ENCODE results near the gene CERS1. TPM values are rescaled to one million over a fixed set of nuclear protein-coding genes. Genes with fewer than 3 reads are reported as not detected.

Gene CERS1
- total RNA-seq, 1 donor: 0.36 TPM

DNA sequence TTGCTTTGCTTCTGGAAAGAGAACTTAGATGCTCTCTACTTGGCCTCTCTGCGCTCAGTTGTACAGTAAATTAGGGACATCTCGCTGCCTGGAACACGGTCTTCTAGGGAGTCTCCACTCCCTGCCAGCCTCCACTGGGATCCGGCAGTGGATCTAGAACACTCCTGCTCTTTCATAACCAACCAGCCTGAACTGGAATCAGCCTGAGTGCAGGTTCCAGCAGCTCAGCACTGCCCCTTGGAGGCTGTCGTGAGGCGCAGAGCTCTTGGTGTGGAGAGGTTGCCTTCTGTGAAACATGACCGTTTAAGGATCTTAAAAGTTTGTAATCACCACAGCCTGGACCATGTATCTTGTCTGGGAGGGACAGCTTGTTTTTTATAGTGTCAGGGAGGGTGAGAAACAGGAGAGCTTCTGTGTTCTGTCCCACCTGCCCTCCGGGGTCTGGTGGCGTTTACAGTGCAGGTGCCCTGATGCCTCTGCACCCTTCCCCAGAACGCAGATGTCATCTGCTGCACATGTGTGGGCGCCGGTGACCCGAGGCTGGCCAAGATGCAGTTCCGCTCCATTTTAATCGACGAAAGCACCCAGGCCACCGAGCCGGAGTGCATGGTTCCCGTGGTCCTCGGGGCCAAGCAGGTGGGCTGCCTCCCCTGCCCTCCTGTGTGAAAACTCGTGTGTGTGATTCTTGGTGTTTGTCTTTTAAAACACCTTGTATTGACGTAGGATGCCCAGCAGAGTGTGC is 39.4 kb downstream of the CERS1 start:
- no peak overlapping the region for H3K27ac ChIP-seq (ENCODE audit: low read depth, low read length)
- peaks cover 53% of the 10 kb centered on the region for H4K20me1 ChIP-seq (ENCODE audit: insufficient read depth, low read length)
- no peak overlapping the region for H3K4me3 ChIP-seq (ENCODE audit: insufficient read depth, low read length)
- peak; percentile 99 for DNase-seq (ENCODE audit: insufficient read length, low spot score, missing footprints)
- peaks cover 69% of the 10 kb centered on the region for H3K79me2 ChIP-seq (ENCODE audit: insufficient read depth, low read length)
- H3K4me1 ChIP-seq (ENCODE audit: insufficient read depth, low read length): no peaks in the 10 kb centered on the region
- no peak overlapping the region for H3K4me2 ChIP-seq (ENCODE audit: insufficient read depth, low read length)
- H3K9me3 ChIP-seq (ENCODE audit: low read depth, low read length): no peaks in the 10 kb centered on the region
- TF ChIP-seq, protein P1, sequence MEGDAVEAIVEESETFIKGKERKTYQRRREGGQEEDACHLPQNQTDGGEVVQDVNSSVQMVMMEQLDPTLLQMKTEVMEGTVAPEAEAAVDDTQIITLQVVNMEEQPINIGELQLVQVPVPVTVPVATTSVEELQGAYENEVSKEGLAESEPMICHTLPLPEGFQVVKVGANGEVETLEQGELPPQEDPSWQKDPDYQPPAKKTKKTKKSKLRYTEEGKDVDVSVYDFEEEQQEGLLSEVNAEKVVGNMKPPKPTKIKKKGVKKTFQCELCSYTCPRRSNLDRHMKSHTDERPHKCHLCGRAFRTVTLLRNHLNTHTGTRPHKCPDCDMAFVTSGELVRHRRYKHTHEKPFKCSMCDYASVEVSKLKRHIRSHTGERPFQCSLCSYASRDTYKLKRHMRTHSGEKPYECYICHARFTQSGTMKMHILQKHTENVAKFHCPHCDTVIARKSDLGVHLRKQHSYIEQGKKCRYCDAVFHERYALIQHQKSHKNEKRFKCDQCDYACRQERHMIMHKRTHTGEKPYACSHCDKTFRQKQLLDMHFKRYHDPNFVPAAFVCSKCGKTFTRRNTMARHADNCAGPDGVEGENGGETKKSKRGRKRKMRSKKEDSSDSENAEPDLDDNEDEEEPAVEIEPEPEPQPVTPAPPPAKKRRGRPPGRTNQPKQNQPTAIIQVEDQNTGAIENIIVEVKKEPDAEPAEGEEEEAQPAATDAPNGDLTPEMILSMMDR (IDR thresholded peaks at IDR 0.05; ENCODE audit: extremely low read depth, low read depth, low read length): peak; percentile 49
- H3K27me3 ChIP-seq (ENCODE audit: insufficient read depth, low read length): no peaks in the 10 kb centered on the region
- H2AFZ ChIP-seq (ENCODE audit: low read length): no peak overlapping the region
- peaks cover 97% of the 10 kb centered on the region for H3K36me3 ChIP-seq (ENCODE audit: insufficient read depth, low read length)

DNA sequence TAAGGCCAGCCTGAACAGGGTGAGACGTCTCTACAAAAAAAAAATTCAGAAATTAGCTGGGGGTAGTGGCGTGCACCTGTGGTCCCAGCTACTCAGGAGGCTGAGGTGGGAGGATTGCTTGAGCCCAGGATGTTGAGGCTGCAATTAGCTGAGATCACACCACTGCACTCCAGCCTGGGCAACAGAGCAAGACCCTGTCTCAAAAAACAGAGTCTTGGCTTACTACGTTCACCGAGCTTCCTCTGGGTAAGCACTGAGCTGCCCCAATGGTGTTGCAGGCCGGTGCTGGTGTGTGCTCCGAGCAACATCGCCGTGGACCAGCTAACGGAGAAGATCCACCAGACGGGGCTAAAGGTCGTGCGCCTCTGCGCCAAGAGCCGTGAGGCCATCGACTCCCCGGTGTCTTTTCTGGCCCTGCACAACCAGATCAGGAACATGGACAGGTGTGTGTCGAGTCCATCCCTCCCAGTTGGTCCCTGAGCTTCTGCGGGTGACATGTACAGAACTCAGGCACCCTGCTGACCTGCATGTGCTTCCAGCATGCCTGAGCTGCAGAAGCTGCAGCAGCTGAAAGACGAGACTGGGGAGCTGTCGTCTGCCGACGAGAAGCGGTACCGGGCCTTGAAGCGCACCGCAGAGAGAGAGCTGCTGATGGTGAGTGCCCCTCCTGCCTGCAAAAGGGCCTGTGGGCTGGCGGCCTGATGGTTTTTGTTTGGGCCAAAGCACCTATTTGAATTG is 40.1 kb downstream of the CERS1 start:
- H3K9me3 ChIP-seq (ENCODE audit: low read depth, low read length): no peaks in the 10 kb centered on the region
- H3K4me3 ChIP-seq (ENCODE audit: insufficient read depth, low read length): no peak overlapping the region
- TF ChIP-seq, protein P1 (IDR thresholded peaks at IDR 0.05; ENCODE audit: extremely low read depth, low read depth, low read length): no peak
- no peaks in the 10 kb centered on the region for H3K27me3 ChIP-seq (ENCODE audit: insufficient read depth, low read length)
- no peaks in the 10 kb centered on the region for H3K4me1 ChIP-seq (ENCODE audit: insufficient read depth, low read length)
- DNase-seq (ENCODE audit: insufficient read length, low spot score, missing footprints): no peak
- peaks cover 97% of the 10 kb centered on the region for H3K36me3 ChIP-seq (ENCODE audit: insufficient read depth, low read length)
- no peak overlapping the region for H3K27ac ChIP-seq (ENCODE audit: low read depth, low read length)
- peaks cover 56% of the 10 kb centered on the region for H4K20me1 ChIP-seq (ENCODE audit: insufficient read depth, low read length)
- no peak overlapping the region for H3K4me2 ChIP-seq (ENCODE audit: insufficient read depth, low read length)
- H2AFZ ChIP-seq (ENCODE audit: low read length): no peak overlapping the region
- H3K79me2 ChIP-seq (ENCODE audit: insufficient read depth, low read length): peaks cover 72% of the 10 kb centered on the region

DNA sequence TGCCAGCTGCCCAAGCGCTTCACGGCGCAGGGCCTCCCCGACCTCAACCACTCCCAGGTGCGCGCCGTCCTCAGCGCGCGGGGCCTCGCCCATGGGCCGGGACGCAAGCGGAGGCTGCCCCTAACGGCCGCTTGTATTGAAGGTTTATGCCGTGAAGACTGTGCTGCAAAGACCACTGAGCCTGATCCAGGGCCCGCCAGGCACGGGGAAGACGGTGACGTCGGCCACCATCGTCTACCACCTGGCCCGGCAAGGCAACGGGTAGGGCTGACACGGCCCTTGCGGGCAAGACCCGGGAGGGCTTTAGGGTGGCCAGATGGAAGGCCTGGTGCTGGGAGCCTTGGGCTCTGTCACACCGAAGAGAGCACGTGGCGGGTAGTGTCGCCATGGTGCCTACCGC is 41.0 kb downstream of the CERS1 start:
- H4K20me1 ChIP-seq (ENCODE audit: insufficient read depth, low read length): peaks cover 63% of the 10 kb centered on the region
- H3K4me1 ChIP-seq (ENCODE audit: insufficient read depth, low read length): peaks cover under 1% of the 10 kb centered on the region
- DNase-seq (ENCODE audit: insufficient read length, low spot score, missing footprints): peak; percentile 54
- H3K36me3 ChIP-seq (ENCODE audit: insufficient read depth, low read length): peaks cover 96% of the 10 kb centered on the region
- H2AFZ ChIP-seq (ENCODE audit: low read length): no peak overlapping the region
- no peak overlapping the region for H3K4me3 ChIP-seq (ENCODE audit: insufficient read depth, low read length)
- no peak overlapping the region for H3K27ac ChIP-seq (ENCODE audit: low read depth, low read length)
- peaks cover 74% of the 10 kb centered on the region for H3K79me2 ChIP-seq (ENCODE audit: insufficient read depth, low read length)
- no peaks in the 10 kb centered on the region for H3K9me3 ChIP-seq (ENCODE audit: low read depth, low read length)
- H3K27me3 ChIP-seq (ENCODE audit: insufficient read depth, low read length): no peaks in the 10 kb centered on the region
- no peak overlapping the region for H3K4me2 ChIP-seq (ENCODE audit: insufficient read depth, low read length)
- TF ChIP-seq, protein P1 (IDR thresholded peaks at IDR 0.05; ENCODE audit: extremely low read depth, low read depth, low read length): no peak

All from osteoblast (primary cell).